ENCODE data around the gene TEX2. TPM values are rescaled to one million over a fixed set of nuclear protein-coding genes. Genes with fewer than 3 reads are reported as not detected.

TEX2 gene
- total and polyA plus RNA-seq, 2 of the 13 experiments (the other 11 are each of a cell fraction or from before 2014, with no cell fraction given): 21.4 to 37.7 TPM

DNA sequence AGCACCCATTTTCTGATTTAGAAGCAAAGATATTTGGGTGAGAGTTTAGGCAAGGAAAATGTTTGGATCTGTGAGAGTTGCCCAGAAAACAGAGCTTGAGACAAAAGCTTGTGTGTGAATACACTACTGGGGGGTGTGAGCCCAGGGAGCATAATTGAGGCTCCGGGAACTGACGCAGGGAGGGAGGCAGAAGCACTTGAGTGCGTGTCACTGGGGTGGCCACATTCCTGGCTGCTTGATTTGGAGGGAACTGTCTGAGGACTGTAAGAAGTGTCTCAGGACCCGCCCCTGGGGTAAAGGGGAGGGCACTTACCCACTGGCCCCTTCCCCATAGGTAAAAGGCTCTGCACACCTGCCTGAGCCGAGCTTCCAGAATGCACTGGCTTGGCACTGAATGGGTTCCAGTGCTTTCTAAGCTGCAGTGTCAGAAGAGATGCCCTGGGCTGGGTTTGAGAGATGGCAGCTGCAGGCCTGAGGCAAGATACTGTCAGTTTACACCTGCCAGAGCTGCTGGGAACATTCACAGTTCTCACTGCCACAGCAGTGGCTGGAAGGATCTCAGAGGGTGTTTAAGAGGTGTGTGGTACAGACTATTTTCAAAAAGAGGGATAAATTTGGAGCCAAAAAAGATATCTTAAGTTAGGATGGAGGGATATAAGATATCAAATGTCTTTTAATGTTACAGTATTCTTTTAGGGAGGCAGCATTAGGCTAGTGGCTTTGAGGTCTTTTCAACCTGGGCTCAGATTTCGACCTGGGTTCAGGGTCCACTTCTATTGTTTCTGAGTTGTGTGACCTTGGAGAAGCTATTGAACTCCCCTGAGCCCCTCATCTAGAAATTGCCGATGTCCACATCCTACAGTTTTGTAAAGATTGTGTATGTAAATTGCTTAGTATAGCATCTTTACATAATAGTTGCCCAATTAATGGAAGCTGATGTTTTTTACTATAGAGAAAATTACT, 6.9 kb upstream of the TEX2 start:
- Histone ChIP-seq H3K36me3 (replicated peaks in 1 of 2; ENCODE audit: control insufficient read depth in 1 of 2, insufficient read depth in 2 of 2, low read length in 2 of 2) (no peaks in the 10 kb centered on the region), H3K27ac (ENCODE audit: extremely low read length, insufficient read depth, low read length) (no peak overlapping the region), H3K4me1 (ENCODE audit: insufficient read depth, low read length) (peaks cover 27% of the 10 kb centered on the region), H2AFZ (ENCODE audit: low read length) (no peak overlapping the region), H3K9me3 (ENCODE audit: low read length) (peaks cover 6% of the 10 kb centered on the region; the same call in 1 of the 2 replicates), H3K4me3 (replicated peaks in 1 of 3; ENCODE audit: insufficient read depth in 1 of 3, low read depth in 2 of 3, low read length in 3 of 3) (no peak overlapping the region), H3K9ac (ENCODE audit: insufficient read depth, low read depth, low read length) (no peak overlapping the region), H3K4me2 (ENCODE audit: low read depth, low read length) (peak overlapping the region; percentile 3; the same call in 1 of the 2 replicates), H3K79me2 (ENCODE audit: insufficient read depth, low read length) (no peaks in the 10 kb centered on the region), H4K20me1 (ENCODE audit: insufficient read depth, low read length) (no peaks in the 10 kb centered on the region), H3K27me3 (ENCODE audit: control insufficient read depth in 1 of 2, insufficient read depth in 2 of 2, low read length in 2 of 2) (peaks cover 1 to 19% of the 10 kb centered on the region in 2 experiments; a peak in 3 of 5 replicates)
- WGBS (ENCODE audit: low lambda C conversion rate): 40% methylated on average over 6 of the region's 7 CpGs
- ATAC-seq (no peak; the same call in 2 of the 3 replicates), FAIRE-seq (peak; percentile 26), DNase-seq (ENCODE audit: low spot score) (no peak)
- ChIA-PET CTCF (ENCODE audit: low intra/inter-chr PET ratio, low total read pairs) (no interaction called here), POLR2A (interaction anchor here (2.8 kb wide), 1 partner anchor 124 kb away, joined by 12 read pairs; no protein-coding TSS in a partner anchor)
- in situ Hi-C loops (cut with HindIII; ENCODE audit: extremely low pct_ligation_motif_present, low pct_unique_long_range_greater_than_20kb) (no loop called here), intact Hi-C loops (cut with micrococcal nuclease; ENCODE audit: unreplicated experiment) (no loop called here)
- no TSS peak for BruUV-seq (replicated peaks)
- TF ChIP-seq RAD51 (IDR thresholded peaks at IDR 0.05; ENCODE audit: borderline replicate concordance): no peak
- TF ChIP-seq FOXJ3 (CRISPR knock-in tag; IDR thresholded peaks at IDR 0.05; ENCODE audit: borderline replicate concordance): 0 out of 2 replicates have a peak, but pooled peaks have one; percentile 40
- TF ChIP-seq, protein P1, sequence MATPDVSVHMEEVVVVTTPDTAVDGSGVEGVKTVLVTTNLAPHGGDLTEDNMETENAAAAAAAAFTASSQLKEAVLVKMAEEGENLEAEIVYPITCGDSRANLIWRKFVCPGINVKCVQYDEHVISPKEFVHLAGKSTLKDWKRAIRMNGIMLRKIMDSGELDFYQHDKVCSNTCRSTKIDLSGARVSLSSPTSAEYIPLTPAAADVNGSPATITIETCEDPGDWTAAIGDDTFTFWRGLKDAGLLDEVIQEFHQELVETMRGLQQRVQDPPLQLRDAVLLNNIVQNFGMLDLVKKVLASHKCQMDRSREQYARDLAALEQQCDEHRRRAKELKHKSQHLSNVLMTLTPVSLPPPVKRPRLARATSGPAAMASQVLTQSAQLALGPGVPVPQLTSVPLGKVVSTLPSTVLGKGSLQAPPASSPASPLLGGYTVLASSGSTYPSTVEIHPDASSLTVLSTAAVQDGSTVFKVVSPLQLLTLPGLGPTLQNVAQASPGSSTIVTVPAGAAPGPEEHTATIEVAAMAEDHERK (CRISPR knock-in tag; IDR thresholded peaks at IDR 0.05; ENCODE audit: low read depth): no peak
- TF ChIP-seq ZFP90 (CRISPR knock-in tag; IDR thresholded peaks at IDR 0.05; ENCODE audit: borderline replicate concordance): 0 out of 2 replicates have a peak, but pooled peaks have one; percentile 29
- TF ChIP-seq NCOR1 (IDR thresholded peaks at IDR 0.05; ENCODE audit: borderline replicate concordance, low read length): 0 out of 2 replicates have a peak, but pooled peaks have one; percentile 48
- 0 out of 2 replicates have a peak, but pooled peaks have one; percentile 64 for TF ChIP-seq ZNF44 (CRISPR knock-in tag; IDR thresholded peaks at IDR 0.05)
- 0 out of 2 replicates have a peak, but pooled peaks have one; percentile 31 for TF ChIP-seq HMG20A (CRISPR knock-in tag; IDR thresholded peaks at IDR 0.05; ENCODE audit: borderline replicate concordance)
- peak; percentile 65; the same call in 1 of the 2 replicates for TF ChIP-seq SIX1 (CRISPR knock-in tag; IDR thresholded peaks at IDR 0.05; ENCODE audit: borderline replicate concordance)
- TF ChIP-seq HNF4A (CRISPR knock-in tag; IDR thresholded peaks at IDR 0.05): peak; percentile 66
- TF ChIP-seq GATAD2A (CRISPR knock-in tag; IDR thresholded peaks at IDR 0.05): peak; percentile 34; the same call in 1 of the 2 replicates
- TF ChIP-seq, protein P2, sequence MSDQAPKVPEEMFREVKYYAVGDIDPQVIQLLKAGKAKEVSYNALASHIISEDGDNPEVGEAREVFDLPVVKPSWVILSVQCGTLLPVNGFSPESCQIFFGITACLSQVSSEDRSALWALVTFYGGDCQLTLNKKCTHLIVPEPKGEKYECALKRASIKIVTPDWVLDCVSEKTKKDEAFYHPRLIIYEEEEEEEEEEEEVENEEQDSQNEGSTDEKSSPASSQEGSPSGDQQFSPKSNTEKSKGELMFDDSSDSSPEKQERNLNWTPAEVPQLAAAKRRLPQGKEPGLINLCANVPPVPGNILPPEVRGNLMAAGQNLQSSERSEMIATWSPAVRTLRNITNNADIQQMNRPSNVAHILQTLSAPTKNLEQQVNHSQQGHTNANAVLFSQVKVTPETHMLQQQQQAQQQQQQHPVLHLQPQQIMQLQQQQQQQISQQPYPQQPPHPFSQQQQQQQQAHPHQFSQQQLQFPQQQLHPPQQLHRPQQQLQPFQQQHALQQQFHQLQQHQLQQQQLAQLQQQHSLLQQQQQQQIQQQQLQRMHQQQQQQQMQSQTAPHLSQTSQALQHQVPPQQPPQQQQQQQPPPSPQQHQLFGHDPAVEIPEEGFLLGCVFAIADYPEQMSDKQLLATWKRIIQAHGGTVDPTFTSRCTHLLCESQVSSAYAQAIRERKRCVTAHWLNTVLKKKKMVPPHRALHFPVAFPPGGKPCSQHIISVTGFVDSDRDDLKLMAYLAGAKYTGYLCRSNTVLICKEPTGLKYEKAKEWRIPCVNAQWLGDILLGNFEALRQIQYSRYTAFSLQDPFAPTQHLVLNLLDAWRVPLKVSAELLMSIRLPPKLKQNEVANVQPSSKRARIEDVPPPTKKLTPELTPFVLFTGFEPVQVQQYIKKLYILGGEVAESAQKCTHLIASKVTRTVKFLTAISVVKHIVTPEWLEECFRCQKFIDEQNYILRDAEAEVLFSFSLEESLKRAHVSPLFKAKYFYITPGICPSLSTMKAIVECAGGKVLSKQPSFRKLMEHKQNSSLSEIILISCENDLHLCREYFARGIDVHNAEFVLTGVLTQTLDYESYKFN (CRISPR knock-in tag; conservative IDR thresholded peaks at IDR 0.05): 0 out of 2 replicates have a peak, but pooled peaks have one; percentile 17
- TF ChIP-seq MAFK (conservative IDR thresholded peaks at IDR 0.05 in 1 of 2, IDR thresholded peaks at IDR 0.05 in 1 of 2; ENCODE audit: low read length in 2 of 2): peak; percentile 46 to 56; a peak in 3 of 4 replicates
- no peak for TF ChIP-seq SRSF9 (IDR thresholded peaks at IDR 0.05; ENCODE audit: borderline replicate concordance, insufficient read depth, low read depth, low read length, poor library complexity, severe bottlenecking)
- no peak for TF ChIP-seq SOX13 (IDR thresholded peaks at IDR 0.05)
- TF ChIP-seq SOX13 (CRISPR knock-in tag; conservative IDR thresholded peaks at IDR 0.05 in 1 of 2, IDR thresholded peaks at IDR 0.05 in 1 of 2): peak in 1 of 2 experiments; percentile 77; a peak in 2 of 4 replicates

Measured in HepG2 (cell line).